Measurements from ENCODE around the gene CLTC.

GRCh38 chr17:59698143-59698542 is 78.4 kb downstream of the CLTC start:
- TF ChIP-seq TAF1 (IDR thresholded peaks at IDR 0.05; ENCODE audit: borderline replicate concordance, insufficient read depth, low read length) (no peak), REST (IDR thresholded peaks at IDR 0.05; ENCODE audit: insufficient read depth in 1 of 2, low read depth in 2 of 2, low read length in 2 of 2) (no peak), SIN3A (IDR thresholded peaks at IDR 0.05; ENCODE audit: borderline replicate concordance, insufficient read depth, low read length) (no peak)
